ENCODE measurements around the gene KLRD1. TPM values are rescaled to one million over a fixed set of nuclear protein-coding genes. Genes with fewer than 3 reads are reported as not detected.

Gene KLRD1
- polyA plus RNA-seq, 1 of the 3 experiments (the other 2 are of a cell fraction): not detected

- Histone ChIP-seq H3K4me3 (ENCODE audit: low read depth in 2 of 2, low read length in 1 of 2) (no peak overlapping the region), H3K9me3 (no peaks in the 10 kb centered on the region), H3K27me3 (ENCODE audit: insufficient read depth) (no peaks in the 10 kb centered on the region), H4K20me1 (ENCODE audit: insufficient read depth) (no peaks in the 10 kb centered on the region), H3K4me2 (no peak overlapping the region), H3K9ac (no peak overlapping the region), H3K27ac (ENCODE audit: low read depth in 2 of 2, low read length in 1 of 2) (no peak overlapping the region), H2AFZ (ENCODE audit: low read depth) (no peak overlapping the region), H3F3A (replicated peaks; ENCODE audit: insufficient read depth) (no peaks in the 10 kb centered on the region), H3K9me2 (no peaks in the 10 kb centered on the region), H3K36me3 (replicated peaks in 1 of 2; ENCODE audit: control insufficient read depth in 1 of 2, insufficient read depth in 2 of 2, low read length in 1 of 2) (no peaks in the 10 kb centered on the region), H3K4me1 (ENCODE audit: control insufficient read depth in 1 of 2, insufficient read depth in 2 of 2, low read depth in 1 of 2, low read length in 1 of 2) (peaks cover 0 to 9% of the 10 kb centered on the region in 2 experiments; a peak in 1 of 4 replicates), H3K79me2 (ENCODE audit: insufficient read depth) (no peaks in the 10 kb centered on the region)
- ChIA-PET CTCF (no interaction called here), POLR2A (no interaction called here)
- DNase-seq: no peak
- no peak for TF ChIP-seq GABPA (IDR thresholded peaks at IDR 0.05; ENCODE audit: low read depth)
- no peak for TF ChIP-seq ZBTB33 (IDR thresholded peaks at IDR 0.05; ENCODE audit: borderline replicate concordance, low read depth)
- TF ChIP-seq IRF3 (IDR thresholded peaks at IDR 0.05; ENCODE audit: low read depth, low read length): no peak
- TF ChIP-seq USF2 (IDR thresholded peaks at IDR 0.05; ENCODE audit: borderline replicate concordance, low read depth, low read length): no peak
- no peak for TF ChIP-seq NRF1 (IDR thresholded peaks at IDR 0.05; ENCODE audit: low read depth, low read length)
- no peak for TF ChIP-seq PBX3 (IDR thresholded peaks at IDR 0.05)
- TF ChIP-seq GATA2 (CRISPR knock-in tag; IDR thresholded peaks at IDR 0.05): no peak
- TF ChIP-seq RCOR1 (IDR thresholded peaks at IDR 0.05; ENCODE audit: low read length): no peak
- TF ChIP-seq RXRA (IDR thresholded peaks at IDR 0.05; ENCODE audit: borderline replicate concordance, low read depth): no peak
- no peak for TF ChIP-seq FOXM1 (IDR thresholded peaks at IDR 0.05; ENCODE audit: low read depth)
- no peak for TF ChIP-seq EZH2phosphoT487 (IDR thresholded peaks at IDR 0.05; ENCODE audit: borderline replicate concordance, low read depth)
- no peak for TF ChIP-seq POLR2AphosphoS5 (IDR thresholded peaks at IDR 0.05; ENCODE audit: low read depth, low read length)
- TF ChIP-seq MXI1 (IDR thresholded peaks at IDR 0.05; ENCODE audit: low read depth, low read length): no peak
- 85% methylated on average over 9 of the region's 9 CpGs for WGBS (ENCODE audit: low lambda C conversion rate)
Measured at GRCh38 chr12:10362828-10363657, 55.4 kb downstream of the KLRD1 start.
